ENCODE results near the gene COA3.

Gene COA3

DNA sequence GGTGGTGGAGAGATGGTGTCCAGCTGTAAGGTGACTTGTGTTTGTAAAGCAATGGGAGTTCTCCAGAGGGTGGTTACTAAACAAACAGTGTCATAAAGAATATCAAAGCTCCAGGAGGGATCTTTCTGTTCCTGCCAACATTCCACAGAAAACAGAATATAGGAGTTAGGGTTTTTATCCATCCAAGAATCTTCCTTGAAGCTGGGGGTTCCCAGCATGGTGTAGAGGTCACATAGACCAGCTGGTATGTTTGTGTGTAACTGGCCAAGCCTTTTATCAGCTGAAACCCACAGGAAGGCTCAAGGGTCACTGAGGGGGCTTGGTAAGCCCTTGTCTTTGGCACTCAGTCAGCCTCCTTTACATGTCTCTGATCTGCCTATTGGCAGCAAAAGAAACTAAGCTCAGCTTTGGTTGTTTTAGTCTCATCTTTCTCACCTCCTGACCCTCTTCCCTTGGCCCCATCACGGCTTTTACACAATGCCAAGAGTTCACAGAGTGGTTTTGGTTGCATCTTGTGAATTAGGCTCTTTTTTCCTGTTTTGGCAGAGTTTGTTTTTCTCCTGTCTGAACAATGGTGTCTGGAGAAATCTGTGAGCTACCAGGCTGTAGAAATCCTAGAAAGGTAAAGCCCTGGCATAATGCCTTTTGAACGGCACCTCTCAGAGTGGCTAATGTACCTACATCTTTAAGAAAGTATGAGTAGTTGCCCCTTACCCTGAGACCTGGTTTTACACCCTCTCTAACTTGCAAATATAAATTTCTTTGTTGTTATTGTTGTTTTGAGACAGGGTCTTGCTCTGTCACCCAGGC lies 4.8 kb upstream of the COA3 start:
- Histone ChIP-seq H4K91ac (ENCODE audit: low read depth, low read length, poor library complexity) (no peak overlapping the region), H4K8ac (ENCODE audit: low read depth, low read length) (no peak overlapping the region), H3K4me1 (ENCODE audit: control insufficient read depth in 2 of 2, insufficient read depth in 1 of 2, low read depth in 1 of 2, low read length in 2 of 2) (peaks cover 5 to 13% of the 10 kb centered on the region in 2 donors), H3K4me2 (ENCODE audit: insufficient read depth, low read length, poor library complexity, severe bottlenecking) (no peak overlapping the region), H3K27ac (replicated peaks; ENCODE audit: low read length) (no peak overlapping the region), H2BK15ac (ENCODE audit: low read length) (no peak overlapping the region), H3K9me3 (replicated peaks in 1 of 2; ENCODE audit: control insufficient read depth in 2 of 2, insufficient read depth in 1 of 2, low read depth in 1 of 2, low read length in 2 of 2) (peaks cover 0 to 4% of the 10 kb centered on the region in 2 donors), H3K14ac (ENCODE audit: low read length) (no peak overlapping the region), H3K27me3 (ENCODE audit: control insufficient read depth in 3 of 3, insufficient read depth in 3 of 3, low read depth in 1 of 3, low read length in 3 of 3) (peaks cover 0 to 2% (median 0%) of the 10 kb centered on the region in 3 experiments), H3K4ac (ENCODE audit: low read length) (no peak overlapping the region), H3K79me1 (ENCODE audit: low read depth, low read length) (no peaks in the 10 kb centered on the region), H2BK12ac (ENCODE audit: low read length) (no peak overlapping the region), H3K18ac (ENCODE audit: low read length) (no peak overlapping the region), H2BK120ac (ENCODE audit: low read depth, low read length) (no peak overlapping the region), H3K9ac (ENCODE audit: low read depth, low read length, poor library complexity) (no peak overlapping the region), H3K23ac (ENCODE audit: low read depth, low read length, poor library complexity) (no peak overlapping the region), H3K4me3 (ENCODE audit: low read length in 2 of 2) (no peak overlapping the region), H2BK5ac (ENCODE audit: low read length) (no peak overlapping the region), H2AK5ac (ENCODE audit: low read depth, low read length) (no peak overlapping the region), H2AFZ (ENCODE audit: low read length) (peak overlapping the region; percentile 31), H3K36me3 (replicated peaks in 1 of 2; ENCODE audit: control insufficient read depth in 2 of 2, insufficient read depth in 2 of 2, low read length in 2 of 2) (no peaks in the 10 kb centered on the region)
- no peak for DNase-seq (ENCODE audit: low spot score)
- no CpG with 5 or more reads among the region's 2 CpGs for WGBS, 2 donors (ENCODE audit: extremely low coverage in 2 of 2, insufficient read length in 2 of 2, insufficient replicate concordance in 1 of 2)

- no peak overlapping the region for H2BK15ac ChIP-seq (ENCODE audit: low read length)
- H3K27me3 ChIP-seq (ENCODE audit: control insufficient read depth in 3 of 3, insufficient read depth in 3 of 3, low read depth in 1 of 3, low read length in 3 of 3): peaks cover 0 to 2% (median 0%) of the 10 kb centered on the region in 3 experiments
- H3K27ac ChIP-seq (replicated peaks; ENCODE audit: low read length): no peak overlapping the region
- H2BK12ac ChIP-seq (ENCODE audit: low read length): no peak overlapping the region
- no peak overlapping the region for H2BK120ac ChIP-seq (ENCODE audit: low read depth, low read length)
- H4K8ac ChIP-seq (ENCODE audit: low read depth, low read length): no peak overlapping the region
- peaks cover 9% of the 10 kb centered on the region in 2 donors for H3K4me1 ChIP-seq (ENCODE audit: control insufficient read depth in 2 of 2, insufficient read depth in 1 of 2, low read depth in 1 of 2, low read length in 2 of 2)
- H2AK5ac ChIP-seq (ENCODE audit: low read depth, low read length): no peak overlapping the region
- H3K4me3 ChIP-seq (ENCODE audit: low read length in 2 of 2): peak overlapping the region; percentile 66 to 97
- WGBS, 2 donors (ENCODE audit: extremely low coverage in 2 of 2, insufficient read length in 2 of 2, insufficient replicate concordance in 1 of 2): no CpG with 5 or more reads among the region's 10 CpGs
- no peak overlapping the region for H4K91ac ChIP-seq (ENCODE audit: low read depth, low read length, poor library complexity)
- no peaks in the 10 kb centered on the region for H3K79me1 ChIP-seq (ENCODE audit: low read depth, low read length)
- peaks cover 0 to 4% of the 10 kb centered on the region in 2 donors for H3K9me3 ChIP-seq (replicated peaks in 1 of 2; ENCODE audit: control insufficient read depth in 2 of 2, insufficient read depth in 1 of 2, low read depth in 1 of 2, low read length in 2 of 2)
- H3K14ac ChIP-seq (ENCODE audit: low read length): no peak overlapping the region
- H2BK5ac ChIP-seq (ENCODE audit: low read length): no peak overlapping the region
- H3K4me2 ChIP-seq (ENCODE audit: insufficient read depth, low read length, poor library complexity, severe bottlenecking): peak overlapping the region; percentile 58
- no peak overlapping the region for H3K23ac ChIP-seq (ENCODE audit: low read depth, low read length, poor library complexity)
- H2AFZ ChIP-seq (ENCODE audit: low read length): peak overlapping the region; percentile 80
- H3K36me3 ChIP-seq (replicated peaks in 1 of 2; ENCODE audit: control insufficient read depth in 2 of 2, insufficient read depth in 2 of 2, low read length in 2 of 2): peaks cover 4 to 25% of the 10 kb centered on the region in 2 donors
- no peak overlapping the region for H3K4ac ChIP-seq (ENCODE audit: low read length)
- H3K9ac ChIP-seq (ENCODE audit: low read depth, low read length, poor library complexity): peak overlapping the region; percentile 87
- DNase-seq (ENCODE audit: low spot score): no peak
- no peak overlapping the region for H3K18ac ChIP-seq (ENCODE audit: low read length)
Observed at GRCh38 chr17:42798011-42798382, 507 bp downstream of the COA3 start.

DNA sequence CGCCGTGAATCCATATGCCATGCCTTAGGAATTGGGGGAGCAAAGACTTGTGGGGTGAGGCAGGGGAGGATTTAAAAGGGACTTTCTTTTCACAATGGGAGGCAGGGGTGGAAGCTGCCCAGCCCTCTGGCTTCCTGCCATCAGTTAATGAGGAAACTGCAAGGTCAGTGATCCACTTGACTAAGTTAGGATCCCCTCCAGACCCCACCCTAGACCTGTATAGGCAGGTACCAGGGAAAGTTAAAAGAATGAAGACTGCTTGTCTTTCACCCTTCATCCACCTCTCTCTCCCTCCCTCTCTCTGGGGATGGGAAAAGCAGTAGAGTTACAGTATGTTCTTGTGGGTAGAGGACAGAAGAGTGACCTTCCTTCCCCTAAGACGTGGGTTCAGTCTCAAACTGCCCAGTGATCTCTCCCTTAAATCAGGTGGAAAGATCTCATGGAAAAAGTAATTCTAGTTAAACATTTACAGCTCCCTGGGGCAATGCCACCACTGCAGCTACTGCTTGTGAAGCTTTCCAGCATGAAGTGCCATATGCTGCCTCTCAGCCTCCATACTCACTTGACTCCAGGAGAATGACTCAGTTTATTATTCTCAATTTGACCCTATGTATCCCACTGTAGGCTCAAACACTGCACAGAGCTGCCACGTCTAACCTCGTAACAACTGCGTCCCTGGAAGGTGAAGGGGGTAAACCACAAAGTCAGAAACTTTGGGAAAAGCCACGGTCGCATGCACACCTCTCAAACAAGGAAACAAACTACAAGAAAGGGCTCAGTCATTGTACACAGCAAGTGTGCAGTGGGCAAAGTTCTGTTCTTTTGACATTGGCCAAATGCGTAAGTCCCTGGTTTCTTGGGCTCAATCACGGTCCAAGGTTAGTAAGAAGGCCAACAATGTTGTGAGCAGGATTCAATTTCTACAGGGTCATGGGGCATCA lies 1.2 kb downstream of the COA3 start:
- no peak overlapping the region for H2AK5ac ChIP-seq (ENCODE audit: low read depth, low read length)
- no peak for DNase-seq (ENCODE audit: low spot score)
- H3K79me1 ChIP-seq (ENCODE audit: low read depth, low read length): no peaks in the 10 kb centered on the region
- peak overlapping the region; percentile 66 to 97 for H3K4me3 ChIP-seq (ENCODE audit: low read length in 2 of 2)
- H2BK120ac ChIP-seq (ENCODE audit: low read depth, low read length): no peak overlapping the region
- WGBS, 2 donors (ENCODE audit: extremely low coverage in 2 of 2, insufficient read length in 2 of 2, insufficient replicate concordance in 1 of 2): no CpG with 5 or more reads among the region's 10 CpGs
- H3K4me2 ChIP-seq (ENCODE audit: insufficient read depth, low read length, poor library complexity, severe bottlenecking): peak overlapping the region; percentile 58
- H3K9ac ChIP-seq (ENCODE audit: low read depth, low read length, poor library complexity): no peak overlapping the region
- no peak overlapping the region for H3K18ac ChIP-seq (ENCODE audit: low read length)
- peaks cover 6 to 9% of the 10 kb centered on the region in 2 donors for H3K4me1 ChIP-seq (ENCODE audit: control insufficient read depth in 2 of 2, insufficient read depth in 1 of 2, low read depth in 1 of 2, low read length in 2 of 2)
- H4K91ac ChIP-seq (ENCODE audit: low read depth, low read length, poor library complexity): no peak overlapping the region
- no peak overlapping the region for H2BK5ac ChIP-seq (ENCODE audit: low read length)
- H3K4ac ChIP-seq (ENCODE audit: low read length): no peak overlapping the region
- H2BK15ac ChIP-seq (ENCODE audit: low read length): no peak overlapping the region
- no peak overlapping the region for H3K23ac ChIP-seq (ENCODE audit: low read depth, low read length, poor library complexity)
- no peak overlapping the region for H3K27ac ChIP-seq (replicated peaks; ENCODE audit: low read length)
- H2BK12ac ChIP-seq (ENCODE audit: low read length): no peak overlapping the region
- peaks cover 4 to 25% of the 10 kb centered on the region in 2 donors for H3K36me3 ChIP-seq (replicated peaks in 1 of 2; ENCODE audit: control insufficient read depth in 2 of 2, insufficient read depth in 2 of 2, low read length in 2 of 2)
- H2AFZ ChIP-seq (ENCODE audit: low read length): no peak overlapping the region
- peaks cover 0 to 4% of the 10 kb centered on the region in 2 donors for H3K9me3 ChIP-seq (replicated peaks in 1 of 2; ENCODE audit: control insufficient read depth in 2 of 2, insufficient read depth in 1 of 2, low read depth in 1 of 2, low read length in 2 of 2)
- no peak overlapping the region for H3K14ac ChIP-seq (ENCODE audit: low read length)
- H3K27me3 ChIP-seq (ENCODE audit: control insufficient read depth in 3 of 3, insufficient read depth in 3 of 3, low read depth in 1 of 3, low read length in 3 of 3): peaks cover 0 to 2% (median 0%) of the 10 kb centered on the region in 3 experiments
- no peak overlapping the region for H4K8ac ChIP-seq (ENCODE audit: low read depth, low read length)
